ENCODE data around the gene FCRLA. TPM values are rescaled to one million over a fixed set of nuclear protein-coding genes. Genes with fewer than 3 reads are reported as not detected.
A peak's percentile ranks its signal among the peaks of the same experiment; 100 is the strongest.

Gene FCRLA
- total RNA-seq, 4 donors from 2014 or later, result not detected

DNA sequence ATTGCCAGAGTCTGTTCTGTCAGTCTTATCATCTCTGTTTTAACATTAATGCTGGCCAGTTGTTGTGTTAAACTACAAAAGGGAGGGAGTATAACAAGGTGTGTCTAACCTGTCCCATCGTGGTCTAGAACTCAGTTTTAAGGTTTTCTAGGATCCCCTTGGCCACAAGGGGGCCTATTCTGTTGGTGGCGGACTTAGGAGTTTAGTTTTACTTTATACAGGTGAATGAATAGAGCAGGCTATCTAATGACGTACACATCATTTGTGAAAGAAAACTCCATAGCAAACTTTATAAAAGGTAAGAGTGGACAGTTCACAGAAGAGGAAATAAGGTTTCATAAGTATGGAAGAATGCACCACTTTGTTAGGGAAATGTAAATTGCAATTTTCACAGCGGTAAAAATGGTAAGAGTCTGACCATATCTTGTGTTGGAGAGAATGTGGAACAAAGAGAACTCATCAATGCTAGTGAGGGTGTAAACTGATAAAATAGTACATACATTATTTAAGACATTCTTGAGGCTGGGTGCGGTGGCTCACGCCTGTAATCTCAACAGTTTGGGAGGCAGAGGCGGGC is 56.6 kb downstream of the FCRLA start:
- 75 to 81% methylated on average over 7 of the region's 7 CpGs for WGBS, 2 donors
- intact Hi-C loops (cut with DNase I), result no loop called here
- no peaks in the 10 kb centered on the region for H3K9me3 ChIP-seq

More for the DNA sequence above, 56.6 kb downstream of the FCRLA start:
- peak in 1 of 2 donors; percentile 10 for DNase-seq
- Histone ChIP-seq H3K36me3 (peaks cover 0 to under 1% of the 10 kb centered on the region in 2 donors), H3K4me1 (peaks cover 6 to 18% of the 10 kb centered on the region in 2 donors), H3K27me3 (no peaks in the 10 kb centered on the region), H3K27ac (no peak overlapping the region), H3K4me3 (replicated peaks in 1 of 3) (no peak overlapping the region)
- TF ChIP-seq, protein P1, sequence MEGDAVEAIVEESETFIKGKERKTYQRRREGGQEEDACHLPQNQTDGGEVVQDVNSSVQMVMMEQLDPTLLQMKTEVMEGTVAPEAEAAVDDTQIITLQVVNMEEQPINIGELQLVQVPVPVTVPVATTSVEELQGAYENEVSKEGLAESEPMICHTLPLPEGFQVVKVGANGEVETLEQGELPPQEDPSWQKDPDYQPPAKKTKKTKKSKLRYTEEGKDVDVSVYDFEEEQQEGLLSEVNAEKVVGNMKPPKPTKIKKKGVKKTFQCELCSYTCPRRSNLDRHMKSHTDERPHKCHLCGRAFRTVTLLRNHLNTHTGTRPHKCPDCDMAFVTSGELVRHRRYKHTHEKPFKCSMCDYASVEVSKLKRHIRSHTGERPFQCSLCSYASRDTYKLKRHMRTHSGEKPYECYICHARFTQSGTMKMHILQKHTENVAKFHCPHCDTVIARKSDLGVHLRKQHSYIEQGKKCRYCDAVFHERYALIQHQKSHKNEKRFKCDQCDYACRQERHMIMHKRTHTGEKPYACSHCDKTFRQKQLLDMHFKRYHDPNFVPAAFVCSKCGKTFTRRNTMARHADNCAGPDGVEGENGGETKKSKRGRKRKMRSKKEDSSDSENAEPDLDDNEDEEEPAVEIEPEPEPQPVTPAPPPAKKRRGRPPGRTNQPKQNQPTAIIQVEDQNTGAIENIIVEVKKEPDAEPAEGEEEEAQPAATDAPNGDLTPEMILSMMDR (IDR thresholded peaks at IDR 0.05), result peak in 4 of 6 experiments; percentile 9 to 42 (median 25)
- no peak for TF ChIP-seq POLR2A (IDR thresholded peaks at IDR 0.05)

Small RNA genes lying within 50 kb of the gene (small RNA-seq; reads per million reads assigned to genes)
- gene RF00019 (not detected), gene RN7SL466P (not detected)

Other genes starting within 250 kb of the FCRLA start
- 10 to 100 TPM in 3 of 4 donors, 1 to 10 TPM in 1; 8.5 to 63.7 (median 17.0) TPM for gene FCGR2A, start 201.8 kb upstream of the FCRLA start, total RNA-seq
- 1 to 10 TPM in 3 of 4 donors, under 1 TPM in 1; 0.75 to 4.7 (median 2.7) TPM for gene HSPA6, start 182.7 kb upstream of the FCRLA start, total RNA-seq
- 10 to 100 TPM in 1 of 4 donors, 1 to 10 TPM in 3; 1.7 to 11.7 (median 7.6) TPM for gene FCGR3A, start 157.4 kb upstream of the FCRLA start, total RNA-seq
- gene FCGR3B, start 76.1 kb upstream of the FCRLA start, total RNA-seq, result 1 to 10 TPM in 2 of 4 donors, under 1 TPM in 1, not detected in 1; 0.83 to 1.1 (median 1.0) TPM
- gene FCGR2B, start 44.1 kb upstream of the FCRLA start, total RNA-seq, result 10 to 100 TPM in 2 of 4 donors, 1 to 10 TPM in 2; 4.1 to 12.0 (median 7.7) TPM
- gene FCRLB, start 14.3 kb downstream of the FCRLA start, total RNA-seq, result 1 to 10 TPM in 1 of 4 donors, under 1 TPM in 2, not detected in 1; 0.67 to 2.4 (median 0.89) TPM
- gene DUSP12, start 42.6 kb downstream of the FCRLA start, total RNA-seq, result 10 to 100 TPM; 36.6 to 53.7 (median 39.8) TPM
- gene ATF6, start 59.1 kb downstream of the FCRLA start, total RNA-seq, result 10 to 100 TPM; 35.8 to 45.6 (median 38.7) TPM

All from thyroid gland (tissue), 4 donors.